HEK293 (cell line): Measurements from ENCODE around the gene GINS1.

Source experiments
- CTCF ChIA-PET: fragments of 350-600 bp; formaldehyde crosslinking; extraction: SDS; loops from one replicate; lab custom pipeline; 2021; ENCODE audit warnings: antibody characterized with exemption; lab: Yijun Ruan, JAX
- POLR2A ChIA-PET: fragments of 300-600 bp; formaldehyde crosslinking; extraction: SDS; loops from one replicate; lab custom pipeline; 2020; ENCODE audit warnings: antibody characterized with exemption, inconsistent platforms; lab: Yijun Ruan, JAX
- H3K27ac ChIP-seq: fragments of 200-500 bp; sonication (Bioruptor generic); 2 replicates; pipeline ENCODE4 v1.5.1; 2014; ENCODE audit warnings: low read depth, low read length, control low read depth, inconsistent platforms; ENCODE audit errors: extremely low read depth
- H3K36me3 ChIP-seq, 2 experiments: fragments of 200-500 bp in 1 of 2; sonication (Bioruptor generic) in 1 of 2; 1 replicate in 1 of 2; 2 replicates in 1 of 2; pipeline ENCODE4 v1.5.1; 2014 to 2017; ENCODE audit warnings: inconsistent platforms in 2 of 2, low read length in 2 of 2; ENCODE audit not compliant: control insufficient read depth in 2 of 2, insufficient read depth in 1 of 2
- H3K4me1 ChIP-seq: fragments of 200-500 bp; sonication (Bioruptor generic); 2 replicates; pipeline ENCODE4 v1.5.1; 2014; ENCODE audit warnings: mild to moderate bottlenecking, low read length, inconsistent platforms; ENCODE audit not compliant: control insufficient read depth, insufficient read depth
- H3K4me3 ChIP-seq: 2 replicates; pipeline ENCODE4 v1.5.1; 2011; ENCODE audit warnings: low read depth, mild to moderate bottlenecking, control low read depth, low read length, moderate library complexity
- H3K9me3 ChIP-seq: fragments of 200-500 bp; sonication (Bioruptor generic); 2 replicates; pipeline ENCODE4 v1.5.1; 2014; ENCODE audit warnings: low read depth, low read length, inconsistent platforms; ENCODE audit not compliant: control insufficient read depth, insufficient read depth
- EGR2 ChIP-seq: fragments of 450-650 bp; formaldehyde crosslinking; IDR thresholded peaks from 2 replicates; pipeline ENCODE4 v1.5.1; 2016; ENCODE audit warnings: low read depth, missing biosample characterization, missing genetic modification characterization
- GLI2 ChIP-seq: fragments of 450-650 bp; formaldehyde crosslinking; IDR thresholded peaks from 2 replicates; pipeline ENCODE4; 2017; ENCODE audit warnings: missing biosample characterization, missing genetic modification characterization, low read depth, borderline replicate concordance
- HOXC10 ChIP-seq: sonication (generic); formaldehyde crosslinking; IDR thresholded peaks from 2 replicates; pipeline ENCODE4 v1.8.1; 2023; ENCODE audit warnings: mild to moderate bottlenecking, missing genetic modification reagents
- IKZF3 ChIP-seq: fragments of 450-650 bp; IDR thresholded peaks from 2 replicates; pipeline ENCODE4 v1.5.0; 2018; ENCODE audit warnings: missing biosample characterization, mild to moderate bottlenecking, missing genetic modification characterization, moderate library complexity
- KLF10 ChIP-seq: fragments of 450-650 bp; IDR thresholded peaks from 2 replicates; pipeline ENCODE4 v1.5.1; 2018; ENCODE audit warnings: missing biosample characterization, mild to moderate bottlenecking, missing genetic modification characterization
- PRDM2 ChIP-seq: fragments of 450-650 bp; formaldehyde crosslinking; IDR thresholded peaks from 2 replicates; pipeline ENCODE4 v1.5.1; 2016; ENCODE audit warnings: missing biosample characterization, missing genetic modification characterization, borderline replicate concordance
- SP2 ChIP-seq: fragments of 450-650 bp; formaldehyde crosslinking; IDR thresholded peaks from 2 replicates; pipeline ENCODE4 v1.5.1; 2016; ENCODE audit warnings: missing biosample characterization, missing genetic modification characterization
- TSHZ1 ChIP-seq: fragments of 450-650 bp; formaldehyde crosslinking; IDR thresholded peaks from 2 replicates; pipeline ENCODE4 v1.5.1; 2016; ENCODE audit warnings: missing biosample characterization, missing genetic modification characterization, borderline replicate concordance
- ZBTB48 ChIP-seq: fragments of 450-650 bp; formaldehyde crosslinking; IDR thresholded peaks from 2 replicates; pipeline ENCODE4 v1.5.1; 2016; ENCODE audit warnings: missing biosample characterization, missing genetic modification characterization
- ZBTB8A ChIP-seq: fragments of 450-650 bp; formaldehyde crosslinking; IDR thresholded peaks from 2 replicates; pipeline ENCODE4 v1.5.1; 2016; ENCODE audit warnings: missing biosample characterization, missing genetic modification characterization
- ZFP69B ChIP-seq: fragments of 450-650 bp; formaldehyde crosslinking; IDR thresholded peaks from 2 replicates; pipeline ENCODE4 v1.5.1; 2016; ENCODE audit warnings: missing biosample characterization, missing genetic modification characterization
- ZIC2 ChIP-seq: fragments of 450-650 bp; formaldehyde crosslinking; IDR thresholded peaks from 2 replicates; pipeline ENCODE4 v1.5.1; 2016; ENCODE audit warnings: missing biosample characterization, missing genetic modification characterization
- ZNF10 ChIP-seq: fragments of 450-650 bp; formaldehyde crosslinking; IDR thresholded peaks from 2 replicates; pipeline ENCODE4 v1.5.1; 2017; ENCODE audit warnings: missing biosample characterization, missing genetic modification characterization
- ZNF140 ChIP-seq: fragments of 450-650 bp; formaldehyde crosslinking; IDR thresholded peaks from 2 replicates; pipeline ENCODE4 v1.5.1; 2016; ENCODE audit warnings: missing biosample characterization, missing genetic modification characterization
- ZNF16 ChIP-seq: fragments of 450-650 bp; formaldehyde crosslinking; IDR thresholded peaks from 2 replicates; pipeline ENCODE4 v1.5.1; 2016; ENCODE audit warnings: low read depth, missing biosample characterization, missing genetic modification characterization
- ZNF223 ChIP-seq: fragments of 450-650 bp; formaldehyde crosslinking; IDR thresholded peaks from 2 replicates; pipeline ENCODE4 v1.5.1; 2016; ENCODE audit warnings: missing biosample characterization, missing genetic modification characterization
- ZNF341 ChIP-seq: fragments of 450-650 bp; formaldehyde crosslinking; IDR thresholded peaks from 2 replicates; pipeline ENCODE4; 2016; ENCODE audit warnings: low read depth, missing biosample characterization, missing genetic modification characterization
- ZNF350 ChIP-seq: fragments of 450-650 bp; formaldehyde crosslinking; IDR thresholded peaks from 2 replicates; pipeline ENCODE4 v1.5.0; 2017; ENCODE audit warnings: missing biosample characterization, mild to moderate bottlenecking, missing genetic modification characterization
- ZNF404 ChIP-seq: fragments of 450-650 bp; formaldehyde crosslinking; IDR thresholded peaks from 2 replicates; pipeline ENCODE4 v1.5.1; 2017; ENCODE audit warnings: missing biosample characterization, missing genetic modification characterization
- ZNF501 ChIP-seq: fragments of 450-650 bp; formaldehyde crosslinking; IDR thresholded peaks from 2 replicates; pipeline ENCODE4 v1.5.1; 2016; ENCODE audit warnings: missing biosample characterization, missing genetic modification characterization
- ZNF510 ChIP-seq: fragments of 450-650 bp; formaldehyde crosslinking; IDR thresholded peaks from 2 replicates; pipeline ENCODE4 v1.5.1; 2018; ENCODE audit warnings: mild to moderate bottlenecking, missing genetic modification characterization, missing biosample characterization; ENCODE audit not compliant: insufficient replicate concordance
- ZNF529 ChIP-seq: fragments of 450-650 bp; formaldehyde crosslinking; IDR thresholded peaks from 2 replicates; pipeline ENCODE4 v1.5.1; 2017; ENCODE audit warnings: missing genetic modification characterization, missing biosample characterization; ENCODE audit not compliant: insufficient replicate concordance
- ZNF558 ChIP-seq: fragments of 450-650 bp; formaldehyde crosslinking; IDR thresholded peaks from 2 replicates; pipeline ENCODE4 v1.5.1; 2016; ENCODE audit warnings: missing biosample characterization, missing genetic modification characterization
- ZNF561 ChIP-seq: fragments of 450-650 bp; IDR thresholded peaks from 2 replicates; pipeline ENCODE4 v1.5.1; 2018; ENCODE audit warnings: missing biosample characterization, missing genetic modification characterization, borderline replicate concordance
- ZNF600 ChIP-seq: fragments of 450-650 bp; formaldehyde crosslinking; IDR thresholded peaks from 2 replicates; pipeline ENCODE4 v1.5.1; 2016; ENCODE audit warnings: missing biosample characterization, missing genetic modification characterization
- ZNF660 ChIP-seq: fragments of 450-650 bp; IDR thresholded peaks from 2 replicates; pipeline ENCODE4 v1.5.1; 2018; ENCODE audit warnings: missing biosample characterization, mild to moderate bottlenecking, missing genetic modification characterization
- ZNF692 ChIP-seq: fragments of 450-650 bp; formaldehyde crosslinking; IDR thresholded peaks from 2 replicates; pipeline ENCODE4 v1.5.1; 2016; ENCODE audit warnings: missing biosample characterization, missing genetic modification characterization
- ZNF791 ChIP-seq: fragments of 450-650 bp; formaldehyde crosslinking; IDR thresholded peaks from 2 replicates; pipeline ENCODE4 v1.5.1; 2016; ENCODE audit warnings: missing biosample characterization, missing genetic modification characterization
- ZNF837 ChIP-seq: fragments of 450-650 bp; formaldehyde crosslinking; IDR thresholded peaks from 2 replicates; pipeline ENCODE4 v1.5.1; 2016; ENCODE audit warnings: missing biosample characterization, missing genetic modification characterization

GINS1 gene

GRCh38 chr20:25389858-25390537, 17.5 kb upstream of the GINS1 start:
- H3K4me1 ChIP-seq = peaks cover 2% of the 10 kb centered on the region; the same call in 1 of the 2 replicates
- POLR2A ChIA-PET = interaction anchor here (0.9 to 1.2 kb wide), 2 partner anchors 17 to 25 kb away, joined by 3 to 9 read pairs; partner anchors contain the start of gene GINS1
- H3K27ac ChIP-seq = peak overlapping the region; percentile 93
- peak overlapping the region; percentile 99 for H3K4me3 ChIP-seq
- H3K36me3 ChIP-seq = peaks cover 0 to 8% of the 10 kb centered on the region in 2 experiments; a peak in 2 of 3 replicates
- CTCF ChIA-PET = no interaction called here
- no peaks in the 10 kb centered on the region for H3K9me3 ChIP-seq
- TF ChIP-seq ZNF558 (no peak), ZNF692 (tag by site-specific recombination) (peak; percentile 97), SP2 (tag by site-specific recombination) (peak; percentile 56), ZFP69B (tag by site-specific recombination) (peak; percentile 91), ZNF350 (tag by site-specific recombination) (no peak), ZNF791 (tag by site-specific recombination) (no peak), KLF10 (tag by site-specific recombination) (no peak; the same call in 1 of the 2 replicates), ZNF501 (tag by site-specific recombination) (0 out of 2 replicates have a peak, but pooled peaks have one; percentile 18), ZNF223 (tag by site-specific recombination) (no peak), ZNF404 (tag by site-specific recombination) (no peak), ZNF837 (tag by site-specific recombination) (no peak), ZNF660 (no peak), ZNF16 (tag by site-specific recombination) (no peak), ZIC2 (tag by site-specific recombination) (peak; percentile 89), ZNF529 (tag by site-specific recombination) (no peak), PRDM2 (tag by site-specific recombination) (no peak), HOXC10 (no peak), ZBTB48 (tag by site-specific recombination) (peak; percentile 88), ZBTB8A (peak; percentile 95), TSHZ1 (tag by site-specific recombination) (no peak), ZNF510 (tag by site-specific recombination) (no peak), EGR2 (tag by site-specific recombination) (peak; percentile 91), ZNF561 (peak; percentile 40; the same call in 1 of the 2 replicates), ZNF341 (peak; percentile 99), ZNF10 (tag by site-specific recombination) (no peak), GLI2 (tag by site-specific recombination) (no peak), ZNF140 (no peak), IKZF3 (tag by site-specific recombination) (no peak), ZNF600 (tag by site-specific recombination) (no peak; the same call in 1 of the 2 replicates)
